KOPT-K1 (cell line): ENCODE measurements around the gene GNG12.

Source experiments
- H3K27ac ChIP-seq: fragments of 200-600 bp; sonication (generic); 2 replicates; pipeline ENCODE4 v1.5.1; 2016; ENCODE audit warnings: antibody characterized with exemption, mild to moderate bottlenecking, low read depth, low read length; ENCODE audit not compliant: poor library complexity, severe bottlenecking
- H3K36me3 ChIP-seq: fragments of 200-600 bp; sonication (generic); 2 replicates; pipeline ENCODE4 v1.5.1; 2017; ENCODE audit warnings: antibody characterized with exemption, mild to moderate bottlenecking, low read length, moderate library complexity; ENCODE audit not compliant: insufficient read depth
- H3K9me3 ChIP-seq: fragments of 200-600 bp; sonication (generic); 2 replicates; pipeline ENCODE4 v1.5.1; 2017; ENCODE audit warnings: antibody characterized with exemption, low read length, mild to moderate bottlenecking; ENCODE audit not compliant: insufficient read depth, poor library complexity, severe bottlenecking

Gene GNG12

GRCh38 chr1:67719329-67720196 is 113.7 kb downstream of the GNG12 start:
- Histone ChIP-seq H3K36me3 (no peaks in the 10 kb centered on the region), H3K9me3 (no peaks in the 10 kb centered on the region), H3K27ac (no peak overlapping the region)

GRCh38 chr1:67717876-67718275 is 115.4 kb downstream of the GNG12 start:
- Histone ChIP-seq H3K9me3 (no peaks in the 10 kb centered on the region), H3K27ac (no peak overlapping the region), H3K36me3 (no peaks in the 10 kb centered on the region)

GRCh38 chr1:67716800-67717199 is 116.5 kb downstream of the GNG12 start:
- Histone ChIP-seq H3K27ac (no peak overlapping the region), H3K9me3 (no peaks in the 10 kb centered on the region), H3K36me3 (no peaks in the 10 kb centered on the region)

- no peaks in the 10 kb centered on the region for H3K9me3 ChIP-seq
- no peaks in the 10 kb centered on the region for H3K36me3 ChIP-seq
- no peak overlapping the region for H3K27ac ChIP-seq
Observed at GRCh38 chr1:67715819-67716218, 117.4 kb downstream of the GNG12 start.

GRCh38 chr1:67713057-67713846 is 120.0 kb downstream of the GNG12 start:
- no peaks in the 10 kb centered on the region for H3K36me3 ChIP-seq
- H3K27ac ChIP-seq: no peak overlapping the region
- H3K9me3 ChIP-seq: no peaks in the 10 kb centered on the region

- Histone ChIP-seq H3K9me3 (no peaks in the 10 kb centered on the region), H3K27ac (no peak overlapping the region), H3K36me3 (no peaks in the 10 kb centered on the region)
Observed at GRCh38 chr1:67711855-67712212, 121.4 kb downstream of the GNG12 start.

- Histone ChIP-seq H3K27ac (no peak overlapping the region), H3K36me3 (no peaks in the 10 kb centered on the region), H3K9me3 (no peaks in the 10 kb centered on the region)
Observed at GRCh38 chr1:67711158-67711854, 122.0 kb downstream of the GNG12 start.

- Histone ChIP-seq H3K9me3 (no peaks in the 10 kb centered on the region), H3K27ac (no peak overlapping the region), H3K36me3 (no peaks in the 10 kb centered on the region)
Observed at GRCh38 chr1:67710417-67710816, 122.8 kb downstream of the GNG12 start.

- Histone ChIP-seq H3K27ac (no peak overlapping the region), H3K9me3 (no peaks in the 10 kb centered on the region), H3K36me3 (no peaks in the 10 kb centered on the region)
Observed at GRCh38 chr1:67708606-67709005, 124.7 kb downstream of the GNG12 start.

GRCh38 chr1:67705735-67706453 is 127.4 kb downstream of the GNG12 start:
- H3K36me3 ChIP-seq: no peaks in the 10 kb centered on the region
- no peaks in the 10 kb centered on the region for H3K9me3 ChIP-seq
- H3K27ac ChIP-seq: no peak overlapping the region

GRCh38 chr1:67704351-67704750 is 128.9 kb downstream of the GNG12 start:
- H3K36me3 ChIP-seq: no peaks in the 10 kb centered on the region
- H3K9me3 ChIP-seq: no peaks in the 10 kb centered on the region
- no peak overlapping the region for H3K27ac ChIP-seq

- Histone ChIP-seq H3K9me3 (no peaks in the 10 kb centered on the region), H3K36me3 (no peaks in the 10 kb centered on the region), H3K27ac (no peak overlapping the region)
Observed at GRCh38 chr1:67701876-67702275, 131.4 kb downstream of the GNG12 start.

- H3K27ac ChIP-seq: no peak overlapping the region
- no peaks in the 10 kb centered on the region for H3K36me3 ChIP-seq
- H3K9me3 ChIP-seq: no peaks in the 10 kb centered on the region
Observed at GRCh38 chr1:67700692-67701410, 132.4 kb downstream of the GNG12 start.

- no peaks in the 10 kb centered on the region for H3K36me3 ChIP-seq
- H3K9me3 ChIP-seq: no peaks in the 10 kb centered on the region
- no peak overlapping the region for H3K27ac ChIP-seq
Observed at GRCh38 chr1:67700220-67700619, 133.0 kb downstream of the GNG12 start.
